Panc1 (cell line): ENCODE results near the gene CALHM1. TPM values are rescaled to one million over a fixed set of nuclear protein-coding genes. Genes with fewer than 3 reads are reported as not detected.

Experiments
- ATAC-seq: fragments of 200-7000 bp; cut with Tn5 transposase; 2 replicates; pipeline ENCODE4 v1.9.1; 2020; ENCODE audit warnings: mild to moderate bottlenecking, moderate library complexity
- BruUV-seq: library from RNA; stranded (reverse); fragments of 400-500 nt; replicated peaks from 2 replicates; lab custom pipeline; 2021; lab: Mats Ljungman, UMichigan
- CTCF ChIA-PET: fragments of 300-600 bp; sonication (Branson Sonifier 250); formaldehyde crosslinking; loops from one replicate; lab custom pipeline; 2022; ENCODE audit warnings: antibody characterized with exemption; lab: Charles Lee
- POLR2A ChIA-PET: fragments of 300-600 bp; sonication (Branson Sonifier 250); formaldehyde crosslinking; loops from one replicate; lab custom pipeline; 2022; ENCODE audit warnings: antibody characterized with exemption; lab: Charles Lee
- DNase-seq: peaks from one replicate; pipeline ENCODE4 v3.0.0-alpha.2; 2010; ENCODE audit warnings: low read depth, low spot score
- H3K27ac ChIP-seq: 2 replicates; pipeline ENCODE4 v1.5.1; 2011; ENCODE audit warnings: mild to moderate bottlenecking, low read length, inconsistent platforms
- H3K27me3 ChIP-seq: fragments of 200-500 bp; sonication (Bioruptor generic); 2 replicates; pipeline ENCODE4 v1.6.0; 2014; ENCODE audit warnings: low read length, inconsistent platforms; ENCODE audit not compliant: control insufficient read depth, insufficient read depth
- H3K36me3 ChIP-seq: fragments of 200-500 bp; sonication (Bioruptor generic); 2 replicates; pipeline ENCODE4 v1.5.1; 2014; ENCODE audit warnings: inconsistent platforms, mild to moderate bottlenecking, low read length, moderate library complexity; ENCODE audit not compliant: control insufficient read depth, insufficient read depth
- H3K4me1 ChIP-seq: 2 replicates; pipeline ENCODE4 v1.5.1; 2011; ENCODE audit warnings: inconsistent platforms, mild to moderate bottlenecking, low read length, moderate library complexity; ENCODE audit not compliant: control insufficient read depth, insufficient read depth
- H3K4me3 ChIP-seq, 2 experiments: 2 replicates each; pipeline ENCODE4 v1.5.1; 2011 to 2012; ENCODE audit warnings: low read depth in 2 of 2, low read length in 2 of 2, mild to moderate bottlenecking in 2 of 2, inconsistent platforms in 1 of 2, moderate library complexity in 1 of 2
- H3K9me3 ChIP-seq: fragments of 200-500 bp; sonication (Bioruptor generic); 2 replicates; pipeline ENCODE4 v1.5.1; 2014; ENCODE audit warnings: low read depth, mild to moderate bottlenecking, inconsistent platforms, low read length, moderate library complexity; ENCODE audit not compliant: control insufficient read depth, insufficient read depth
- POLR2AphosphoS5 ChIP-seq: IDR thresholded peaks from 2 replicates; pipeline ENCODE4 v1.6.1; 2012; ENCODE audit warnings: mild to moderate bottlenecking, low read depth, low read length, moderate library complexity
- SIN3A ChIP-seq: IDR thresholded peaks from 2 replicates; pipeline ENCODE4 v1.6.1; 2012; ENCODE audit warnings: low read depth, mild to moderate bottlenecking, low read length, moderate library complexity, borderline replicate concordance; ENCODE audit not compliant: insufficient read depth
- TCF7L2 ChIP-seq: IDR thresholded peaks from 2 replicates; pipeline ENCODE4 v1.6.1; 2011; ENCODE audit warnings: mild to moderate bottlenecking, low read depth, low read length, inconsistent platforms
- in situ Hi-C: cut with HindIII; loops from 2 replicates; pipeline ENCODE4 v1.10.0; 2016; ENCODE audit warnings: low sequenced_read_pairs, low pct_unique_long_range_greater_than_20kb
- intact Hi-C: fragments of 100-400 bp; cut with micrococcal nuclease; formaldehyde crosslinking; loops from one replicate; pipeline ENCODE4 v1.10.0; 2022; ENCODE audit not compliant: unreplicated experiment
- total RNA-seq: library from RNA; stranded (reverse); gene quantifications from one replicate; pipeline ENCODE4 v1.2.1, GENCODE V29; 2021; ENCODE audit not compliant: unreplicated experiment
- TF ChIP-seq, protein P1 (sequence below), 2 experiments: IDR thresholded peaks; 2 replicates each; pipeline ENCODE4 v1.6.1; 2011 to 2012; ENCODE audit warnings: low read depth in 2 of 2, control low read depth in 1 of 2, low read length in 1 of 2, mild to moderate bottlenecking in 1 of 2, moderate library complexity in 1 of 2; ENCODE audit not compliant: insufficient read depth in 1 of 2
- TF ChIP-seq, protein P2 (sequence below): fragments of 450-650 bp; IDR thresholded peaks from 2 replicates; pipeline ENCODE4 v1.5.1; 2017; ENCODE audit warnings: mild to moderate bottlenecking

CALHM1 gene
- total RNA-seq, 1 experiment from 2014 or later: not detected

DNA sequence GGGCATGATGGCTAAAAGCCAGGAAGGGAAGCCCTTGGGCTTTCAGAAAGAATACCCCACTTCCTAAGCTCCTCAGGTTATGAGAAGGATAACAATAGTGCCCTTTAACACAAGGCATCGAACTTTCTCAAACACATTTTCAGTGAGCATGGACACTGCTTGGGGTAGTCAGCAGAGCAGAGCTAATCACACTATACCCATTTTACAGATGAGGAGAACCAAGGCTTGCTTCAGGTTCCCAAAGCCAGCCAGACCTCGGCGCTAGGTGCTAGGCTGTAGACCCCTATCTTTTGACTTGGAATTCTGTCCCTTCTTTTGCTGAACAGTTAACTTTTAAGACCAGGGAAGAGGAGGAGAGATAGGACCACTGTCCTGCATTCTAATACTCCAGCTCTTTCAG lies 36.6 kb upstream of the CALHM1 start:
- Histone ChIP-seq H3K36me3 (no peaks in the 10 kb centered on the region), H3K27me3 (peaks cover 37% of the 10 kb centered on the region), H3K4me3 (no peak overlapping the region), H3K27ac (no peak overlapping the region), H3K9me3 (no peaks in the 10 kb centered on the region), H3K4me1 (peaks cover 8% of the 10 kb centered on the region; the same call in 1 of the 2 replicates)
- no peak for DNase-seq
- CTCF ChIA-PET: no interaction called here
- POLR2A ChIA-PET: no interaction called here
- no TSS peak for BruUV-seq
- no peak for ATAC-seq
- in situ Hi-C loops: no loop called here
- TF ChIP-seq TCF7L2 (no peak), POLR2AphosphoS5 (no peak), SIN3A (no peak)
- TF ChIP-seq, protein P1, sequence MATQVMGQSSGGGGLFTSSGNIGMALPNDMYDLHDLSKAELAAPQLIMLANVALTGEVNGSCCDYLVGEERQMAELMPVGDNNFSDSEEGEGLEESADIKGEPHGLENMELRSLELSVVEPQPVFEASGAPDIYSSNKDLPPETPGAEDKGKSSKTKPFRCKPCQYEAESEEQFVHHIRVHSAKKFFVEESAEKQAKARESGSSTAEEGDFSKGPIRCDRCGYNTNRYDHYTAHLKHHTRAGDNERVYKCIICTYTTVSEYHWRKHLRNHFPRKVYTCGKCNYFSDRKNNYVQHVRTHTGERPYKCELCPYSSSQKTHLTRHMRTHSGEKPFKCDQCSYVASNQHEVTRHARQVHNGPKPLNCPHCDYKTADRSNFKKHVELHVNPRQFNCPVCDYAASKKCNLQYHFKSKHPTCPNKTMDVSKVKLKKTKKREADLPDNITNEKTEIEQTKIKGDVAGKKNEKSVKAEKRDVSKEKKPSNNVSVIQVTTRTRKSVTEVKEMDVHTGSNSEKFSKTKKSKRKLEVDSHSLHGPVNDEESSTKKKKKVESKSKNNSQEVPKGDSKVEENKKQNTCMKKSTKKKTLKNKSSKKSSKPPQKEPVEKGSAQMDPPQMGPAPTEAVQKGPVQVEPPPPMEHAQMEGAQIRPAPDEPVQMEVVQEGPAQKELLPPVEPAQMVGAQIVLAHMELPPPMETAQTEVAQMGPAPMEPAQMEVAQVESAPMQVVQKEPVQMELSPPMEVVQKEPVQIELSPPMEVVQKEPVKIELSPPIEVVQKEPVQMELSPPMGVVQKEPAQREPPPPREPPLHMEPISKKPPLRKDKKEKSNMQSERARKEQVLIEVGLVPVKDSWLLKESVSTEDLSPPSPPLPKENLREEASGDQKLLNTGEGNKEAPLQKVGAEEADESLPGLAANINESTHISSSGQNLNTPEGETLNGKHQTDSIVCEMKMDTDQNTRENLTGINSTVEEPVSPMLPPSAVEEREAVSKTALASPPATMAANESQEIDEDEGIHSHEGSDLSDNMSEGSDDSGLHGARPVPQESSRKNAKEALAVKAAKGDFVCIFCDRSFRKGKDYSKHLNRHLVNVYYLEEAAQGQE (IDR thresholded peaks at IDR 0.05; ENCODE audit: insufficient read depth in 1 of 2, low read depth in 2 of 2, low read length in 1 of 2): no peak
- TF ChIP-seq, protein P2, sequence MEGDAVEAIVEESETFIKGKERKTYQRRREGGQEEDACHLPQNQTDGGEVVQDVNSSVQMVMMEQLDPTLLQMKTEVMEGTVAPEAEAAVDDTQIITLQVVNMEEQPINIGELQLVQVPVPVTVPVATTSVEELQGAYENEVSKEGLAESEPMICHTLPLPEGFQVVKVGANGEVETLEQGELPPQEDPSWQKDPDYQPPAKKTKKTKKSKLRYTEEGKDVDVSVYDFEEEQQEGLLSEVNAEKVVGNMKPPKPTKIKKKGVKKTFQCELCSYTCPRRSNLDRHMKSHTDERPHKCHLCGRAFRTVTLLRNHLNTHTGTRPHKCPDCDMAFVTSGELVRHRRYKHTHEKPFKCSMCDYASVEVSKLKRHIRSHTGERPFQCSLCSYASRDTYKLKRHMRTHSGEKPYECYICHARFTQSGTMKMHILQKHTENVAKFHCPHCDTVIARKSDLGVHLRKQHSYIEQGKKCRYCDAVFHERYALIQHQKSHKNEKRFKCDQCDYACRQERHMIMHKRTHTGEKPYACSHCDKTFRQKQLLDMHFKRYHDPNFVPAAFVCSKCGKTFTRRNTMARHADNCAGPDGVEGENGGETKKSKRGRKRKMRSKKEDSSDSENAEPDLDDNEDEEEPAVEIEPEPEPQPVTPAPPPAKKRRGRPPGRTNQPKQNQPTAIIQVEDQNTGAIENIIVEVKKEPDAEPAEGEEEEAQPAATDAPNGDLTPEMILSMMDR: no peak
- intact Hi-C loops: no loop called here

DNA sequence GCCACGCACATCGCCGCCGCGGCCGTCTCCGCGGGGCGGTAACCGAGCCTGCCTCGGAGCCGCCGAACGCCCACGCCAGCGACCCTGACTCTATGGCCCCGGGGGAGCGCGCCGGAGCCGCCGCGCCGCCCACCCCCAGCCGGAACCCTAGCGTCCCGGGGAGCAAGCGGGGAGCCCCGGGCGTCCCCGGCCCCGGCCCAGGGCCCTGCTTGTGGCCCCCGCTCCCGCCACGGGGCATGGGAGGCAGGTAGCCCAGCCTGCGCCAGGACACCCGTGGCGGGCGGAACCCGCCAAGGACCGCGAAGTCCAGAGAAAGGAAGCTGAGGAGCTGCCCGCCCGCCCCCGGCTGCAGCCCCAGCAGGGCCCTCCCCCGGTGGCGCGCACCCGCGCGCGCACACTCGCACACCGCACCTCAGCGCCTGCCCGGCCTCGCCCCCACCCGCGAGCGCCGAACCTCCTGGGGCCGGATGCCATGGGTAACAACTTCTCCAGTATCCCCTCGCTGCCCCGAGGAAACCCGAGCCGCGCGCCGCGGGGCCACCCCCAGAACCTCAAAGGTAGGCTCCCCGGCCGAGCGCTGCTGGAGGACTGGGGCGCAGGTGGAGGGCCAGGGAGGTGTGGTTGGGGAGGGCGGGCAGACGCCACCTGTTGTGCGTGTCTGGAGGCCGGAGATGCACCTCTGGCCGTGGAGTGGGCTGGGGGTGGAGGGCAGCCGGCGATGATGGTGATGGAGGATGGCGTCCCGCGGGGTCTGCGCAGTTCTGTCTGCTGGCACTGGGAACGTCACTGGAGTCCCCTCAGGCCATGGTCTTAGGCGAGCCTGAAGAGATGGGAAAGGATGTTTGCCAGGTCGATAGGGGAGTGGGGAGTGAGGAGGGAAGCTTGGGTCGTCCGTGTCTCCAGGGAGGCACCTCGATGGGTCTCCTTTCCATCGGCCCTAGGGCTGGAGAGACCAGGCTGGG lies 35.5 kb upstream of the CALHM1 start:
- Histone ChIP-seq H3K4me3 (peak overlapping the region; percentile 26 to 39), H3K4me1 (peaks cover 8% of the 10 kb centered on the region; the same call in 1 of the 2 replicates), H3K36me3 (no peaks in the 10 kb centered on the region), H3K27me3 (peaks cover 37% of the 10 kb centered on the region), H3K9me3 (no peaks in the 10 kb centered on the region), H3K27ac (no peak overlapping the region)
- no peak for TF ChIP-seq POLR2AphosphoS5
- TF ChIP-seq SIN3A: no peak
- TF ChIP-seq TCF7L2: no peak
- TF ChIP-seq, protein P2: no peak
- TF ChIP-seq, protein P1 (IDR thresholded peaks at IDR 0.05; ENCODE audit: insufficient read depth in 1 of 2, low read depth in 2 of 2, low read length in 1 of 2): no peak
- intact Hi-C loops (no loop called here), in situ Hi-C loops (no loop called here)
- peak; percentile 25 for ATAC-seq
- ChIA-PET CTCF (interaction anchor here (0.6 kb wide), 1 partner anchor 228 kb away, joined by 5 read pairs; no protein-coding TSS in a partner anchor), POLR2A (no interaction called here)
- no peak for DNase-seq
- BruUV-seq: no TSS peak
